K562 (cell line): ENCODE data around the gene GABPB2. TPM values are rescaled to one million over a fixed set of nuclear protein-coding genes. Genes with fewer than 3 reads are reported as not detected.

Source experiments
- ARHGAP35 ChIP-seq: fragments of 450-650 bp; IDR thresholded peaks from 2 replicates; pipeline ENCODE4 v1.6.1; 2018; ENCODE audit not compliant: partially characterized antibody
- ARID4B ChIP-seq: sonication (generic); formaldehyde crosslinking; IDR thresholded peaks from 2 replicates; pipeline ENCODE4 v1.8.0; 2022; ENCODE audit warnings: mild to moderate bottlenecking, missing genetic modification reagents
- BDP1 ChIP-seq: IDR thresholded peaks from 3 replicates; pipeline ENCODE4 v1.6.1; 2011; ENCODE audit not compliant: insufficient read length, insufficient read depth
- CHD7 ChIP-seq: fragments of 200-600 bp; sonication (generic); IDR thresholded peaks from one replicate; pipeline ENCODE4 v1.6.1; 2012; ENCODE audit warnings: mild to moderate bottlenecking, low read depth, low read length, inconsistent platforms
- KLF1 ChIP-seq: fragments of 450-650 bp; IDR thresholded peaks from 2 replicates; pipeline ENCODE4 v1.6.1; 2016; ENCODE audit warnings: missing genetic modification characterization, missing compliant biosample characterization
- PYGO2 ChIP-seq: fragments of 450-650 bp; IDR thresholded peaks from 2 replicates; pipeline ENCODE4 v1.6.1; 2016; ENCODE audit warnings: mild to moderate bottlenecking, missing genetic modification characterization, moderate library complexity, missing compliant biosample characterization
- SIN3A ChIP-seq, 2 experiments: fragments of 150-350 bp in 1 of 2; IDR thresholded peaks; 2 replicates each; pipeline ENCODE4 v1.6.1; 2011 to 2016; ENCODE audit warnings: borderline replicate concordance in 2 of 2, low read depth in 2 of 2, low read length in 2 of 2, mild to moderate bottlenecking in 2 of 2, moderate library complexity in 2 of 2; ENCODE audit not compliant: control insufficient read depth in 1 of 2
- SNAPC5 ChIP-seq: fragments of 250-450 bp; sonication (Bioruptor Pico); IDR thresholded peaks from 2 replicates; pipeline ENCODE4 v1.8.0; 2021; ENCODE audit warnings: moderate library complexity, mild to moderate bottlenecking, inconsistent platforms
- STAG1 ChIP-seq: sonication (generic); formaldehyde crosslinking; IDR thresholded peaks from 2 replicates; pipeline ENCODE4 v1.5.0; 2020; ENCODE audit warnings: missing genetic modification reagents, borderline replicate concordance
- ZBTB1 ChIP-seq: sonication (generic); formaldehyde crosslinking; IDR thresholded peaks from 2 replicates; pipeline ENCODE4 v1.8.1; 2023; ENCODE audit warnings: missing genetic modification reagents, low read depth, mild to moderate bottlenecking, borderline replicate concordance
- polyA plus RNA-seq, 8 experiments: library from polyadenylated mRNA; depleted of rRNA in 4 of 8; stranded (reverse) in 5 of 8; unstranded in 3 of 8; fragments of >200 nt; fragmentation: Nextera tagmentation in 2 of 8; fragmentation: Illumina TruSeq in 1 of 8; extraction: Ambion mirVana in 2 of 8; extraction: Trizol in 1 of 8; gene quantifications; 2 replicates each; pipeline versions ENCODE4 v1.2.1 to v1.2.3, GENCODE V29; 2011 to 2014; ENCODE audit warnings: inconsistent platforms in 1 of 8, missing spikeins in 1 of 8
- total RNA-seq, 7 experiments: library from RNA; depleted of rRNA in 6 of 7; stranded (reverse); fragments of >200 nt in 6 of 7; fragmentation: Illumina TruSeq in 2 of 7; extraction: Trizol in 2 of 7; gene quantifications; 2 replicates each; pipeline versions ENCODE4 v1.2.1 to v1.2.3, GENCODE V29; 2011 to 2021; ENCODE audit warnings: low replicate concordance in 1 of 7

GABPB2 gene
- total and polyA plus RNA-seq, 9 of the 15 experiments (the other 6 are each of a cell fraction or from before 2014, with no cell fraction given): 2.2 to 13.3 (median 6.1) TPM

GRCh38 chr1:151059109-151060006, 11.2 kb upstream of the GABPB2 start, which contains the start of gene CDC42SE1 (continued):
- TF ChIP-seq ARID4B (CRISPR knock-in tag) (no peak; the same call in 1 of the 2 replicates), KLF1 (tag) (peak; percentile 63; the same call in 1 of the 2 replicates), ZBTB1 (peak; percentile 77; the same call in 1 of the 2 replicates), STAG1 (CRISPR knock-in tag) (0 out of 2 replicates have a peak, but pooled peaks have one; percentile 46), SIN3A (IDR thresholded peaks at IDR 0.05; ENCODE audit: borderline replicate concordance in 2 of 2, control insufficient read depth in 1 of 2, low read depth in 2 of 2, low read length in 2 of 2) (peak; percentile 59 to 91; a peak in 2 of 4 replicates), CHD7 (no peak), BDP1 (no peak), SNAPC5 (CRISPR knock-in tag) (no peak), PYGO2 (tag) (no peak), ARHGAP35 (no peak)
